IPS-20b (cell line): ENCODE results near the gene AFF2.

Source experiments
- H3K27ac ChIP-seq: one replicate; pipeline ENCODE4 v1.5.1; 2013; ENCODE audit warnings: low read length
- H3K27me3 ChIP-seq: 2 replicates; pipeline ENCODE4 v1.6.1; 2013; ENCODE audit warnings: mild to moderate bottlenecking, low read length, inconsistent platforms; ENCODE audit not compliant: insufficient read depth
- H3K36me3 ChIP-seq: 2 replicates; pipeline ENCODE4 v1.6.1; 2013; ENCODE audit warnings: low read depth, mild to moderate bottlenecking, inconsistent platforms, low read length, moderate library complexity; ENCODE audit not compliant: insufficient read depth
- H3K4me1 ChIP-seq: 2 replicates; pipeline ENCODE4 v1.6.1; 2013; ENCODE audit warnings: mild to moderate bottlenecking, control low read depth, inconsistent platforms, low read length, moderate library complexity; ENCODE audit not compliant: insufficient read depth
- H3K4me3 ChIP-seq: 2 replicates; pipeline ENCODE4 v1.5.1; 2013; ENCODE audit warnings: mild to moderate bottlenecking, low read length, inconsistent platforms
- H3K9ac ChIP-seq: 2 replicates; pipeline ENCODE4 v1.6.1; 2013; ENCODE audit warnings: low read depth, mild to moderate bottlenecking, inconsistent platforms, low read length, moderate library complexity
- H3K9me3 ChIP-seq: 2 replicates; pipeline ENCODE4 v1.6.1; 2013; ENCODE audit warnings: mild to moderate bottlenecking, low read depth, low read length, inconsistent platforms; ENCODE audit not compliant: insufficient read depth

Gene AFF2

GRCh38 chrX:149003863-149004660, 503.6 kb downstream of the AFF2 start:
- Histone ChIP-seq H3K4me3 (no peak overlapping the region), H3K27ac (no peak overlapping the region), H3K4me1 (no peaks in the 10 kb centered on the region), H3K36me3 (no peaks in the 10 kb centered on the region), H3K9me3 (no peaks in the 10 kb centered on the region), H3K27me3 (no peaks in the 10 kb centered on the region), H3K9ac (no peak overlapping the region)

GRCh38 chrX:149004936-149005335, 504.5 kb downstream of the AFF2 start:
- Histone ChIP-seq H3K27me3 (no peaks in the 10 kb centered on the region), H3K4me3 (no peak overlapping the region), H3K27ac (no peak overlapping the region), H3K9me3 (no peaks in the 10 kb centered on the region), H3K9ac (no peak overlapping the region), H3K36me3 (no peaks in the 10 kb centered on the region), H3K4me1 (no peaks in the 10 kb centered on the region)

- H3K9me3 ChIP-seq, result no peaks in the 10 kb centered on the region
Measured at GRCh38 chrX:149006235-149006634, 505.8 kb downstream of the AFF2 start.

GRCh38 chrX:149007423-149007822, 507.0 kb downstream of the AFF2 start:
- Histone ChIP-seq H3K9me3 (no peaks in the 10 kb centered on the region), H3K27ac (no peak overlapping the region), H3K4me1 (no peaks in the 10 kb centered on the region), H3K36me3 (no peaks in the 10 kb centered on the region), H3K9ac (no peak overlapping the region), H3K27me3 (no peaks in the 10 kb centered on the region), H3K4me3 (no peak overlapping the region)

More at GRCh38 chrX:149006235-149006634, 505.8 kb downstream of the AFF2 start:
- Histone ChIP-seq H3K27me3 (no peaks in the 10 kb centered on the region), H3K27ac (no peak overlapping the region), H3K4me3 (no peak overlapping the region), H3K9ac (no peak overlapping the region), H3K4me1 (no peaks in the 10 kb centered on the region), H3K36me3 (no peaks in the 10 kb centered on the region)

GRCh38 chrX:149010013-149010852, 509.8 kb downstream of the AFF2 start:
- Histone ChIP-seq H3K9me3 (no peaks in the 10 kb centered on the region), H3K27ac (no peak overlapping the region), H3K27me3 (no peaks in the 10 kb centered on the region), H3K4me1 (no peaks in the 10 kb centered on the region), H3K36me3 (no peaks in the 10 kb centered on the region), H3K4me3 (no peak overlapping the region), H3K9ac (no peak overlapping the region)

- no peak overlapping the region for H3K4me3 ChIP-seq
- H3K9me3 ChIP-seq, result no peaks in the 10 kb centered on the region
- no peaks in the 10 kb centered on the region for H3K4me1 ChIP-seq
- H3K9ac ChIP-seq, result no peak overlapping the region
- no peaks in the 10 kb centered on the region for H3K27me3 ChIP-seq
- H3K27ac ChIP-seq, result no peak overlapping the region
- H3K36me3 ChIP-seq, result no peaks in the 10 kb centered on the region
Measured at GRCh38 chrX:149010853-149011224, 510.4 kb downstream of the AFF2 start.

- Histone ChIP-seq H3K27ac (no peak overlapping the region), H3K36me3 (no peaks in the 10 kb centered on the region), H3K27me3 (no peaks in the 10 kb centered on the region), H3K4me1 (no peaks in the 10 kb centered on the region), H3K4me3 (no peak overlapping the region), H3K9me3 (no peaks in the 10 kb centered on the region), H3K9ac (no peak overlapping the region)
Measured at GRCh38 chrX:149013081-149013480, 512.7 kb downstream of the AFF2 start.

- Histone ChIP-seq H3K27me3 (no peaks in the 10 kb centered on the region), H3K9ac (no peak overlapping the region), H3K27ac (no peak overlapping the region), H3K4me1 (no peaks in the 10 kb centered on the region), H3K36me3 (no peaks in the 10 kb centered on the region), H3K4me3 (no peak overlapping the region), H3K9me3 (peaks cover 8% of the 10 kb centered on the region; the same call in 1 of the 2 replicates)
Measured at GRCh38 chrX:149021159-149021558, 520.7 kb downstream of the AFF2 start.

GRCh38 chrX:149022485-149022884, 522.1 kb downstream of the AFF2 start:
- Histone ChIP-seq H3K4me3 (no peak overlapping the region), H3K9me3 (peaks cover 8% of the 10 kb centered on the region; the same call in 1 of the 2 replicates), H3K27me3 (no peaks in the 10 kb centered on the region), H3K9ac (no peak overlapping the region), H3K36me3 (no peaks in the 10 kb centered on the region), H3K27ac (no peak overlapping the region), H3K4me1 (no peaks in the 10 kb centered on the region)

GRCh38 chrX:149032449-149032848, 532.0 kb downstream of the AFF2 start:
- H3K27ac ChIP-seq, result no peak overlapping the region
- no peaks in the 10 kb centered on the region for H3K27me3 ChIP-seq
- no peaks in the 10 kb centered on the region for H3K36me3 ChIP-seq

GRCh38 chrX:149036086-149036485, 535.7 kb downstream of the AFF2 start:
- Histone ChIP-seq H3K9me3 (no peaks in the 10 kb centered on the region), H3K36me3 (no peaks in the 10 kb centered on the region), H3K9ac (no peak overlapping the region), H3K27me3 (no peaks in the 10 kb centered on the region), H3K4me1 (no peaks in the 10 kb centered on the region), H3K4me3 (no peak overlapping the region), H3K27ac (no peak overlapping the region)

More at GRCh38 chrX:149032449-149032848, 532.0 kb downstream of the AFF2 start:
- Histone ChIP-seq H3K4me3 (no peak overlapping the region), H3K9ac (no peak overlapping the region), H3K9me3 (no peaks in the 10 kb centered on the region), H3K4me1 (no peaks in the 10 kb centered on the region)
